ENCODE measurements around the gene EFCC1. TPM values are rescaled to one million over a fixed set of nuclear protein-coding genes. Genes with fewer than 3 reads are reported as not detected.

EFCC1 gene
- total RNA-seq, 2 donors from 2014 or later: 0.31 to 0.93 TPM

DNA sequence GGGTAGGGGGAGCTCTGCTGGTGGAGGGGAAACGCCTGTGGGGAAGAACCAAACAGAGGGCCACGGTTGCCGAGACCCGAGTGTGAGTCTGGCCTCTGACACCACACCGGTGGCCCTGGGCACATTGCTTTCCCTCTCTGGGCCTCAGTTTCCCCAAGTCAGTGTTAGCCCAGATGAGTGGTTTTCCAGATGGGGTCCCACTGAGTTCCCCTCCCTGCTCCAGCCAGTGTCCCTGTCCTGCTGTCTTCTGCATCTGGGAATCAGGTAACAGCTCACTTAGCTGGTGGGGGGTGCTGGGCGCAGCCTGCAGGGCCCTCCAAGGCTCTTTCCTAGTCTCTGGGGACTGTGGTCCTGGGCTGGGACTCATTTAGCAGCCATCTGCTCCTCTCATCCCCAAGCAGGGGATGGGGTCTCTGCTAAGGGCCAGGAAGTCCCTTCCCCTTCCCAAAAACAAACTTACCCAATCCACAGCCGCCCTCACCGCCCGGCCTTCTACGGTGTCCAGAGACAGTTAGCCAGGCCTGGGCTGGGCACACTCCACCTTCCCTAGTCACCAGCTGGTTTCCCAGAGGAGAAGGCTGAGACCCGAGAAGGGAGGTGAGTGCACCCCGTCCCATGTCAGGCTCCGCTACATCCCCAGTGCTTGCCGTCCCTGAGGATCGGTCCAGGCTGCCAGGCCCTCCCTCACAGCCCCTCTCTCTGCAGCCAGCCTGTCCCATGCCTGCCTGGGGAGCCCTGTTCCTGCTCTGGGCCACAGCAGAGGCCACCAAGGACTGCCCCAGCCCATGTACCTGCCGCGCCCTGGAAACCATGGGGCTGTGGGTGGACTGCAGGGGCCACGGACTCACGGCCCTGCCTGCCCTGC, 60.2 kb downstream of the EFCC1 start:
- Histone ChIP-seq H3K9ac (ENCODE audit: extremely low read depth, low read length, poor library complexity, severe bottlenecking) (no peak overlapping the region), H3K36me3 (ENCODE audit: control insufficient read depth, insufficient read depth, low read length) (no peaks in the 10 kb centered on the region), H3K9me3 (ENCODE audit: control insufficient read depth, low read length) (no peaks in the 10 kb centered on the region), H3K4me1 (ENCODE audit: control insufficient read depth, insufficient read depth, low read length) (peaks cover 3% of the 10 kb centered on the region), H3K27me3 (ENCODE audit: control insufficient read depth, insufficient read depth, low read length, poor library complexity, severe bottlenecking) (no peaks in the 10 kb centered on the region), H3K27ac (ENCODE audit: low read depth, low read length) (no peak overlapping the region), H3K4me3 (ENCODE audit: low read length) (no peak overlapping the region)
- DNase-seq: peak; percentile 45
- H3K4me3 Mint-ChIP-seq: no peak overlapping the region
- no peaks in the 10 kb centered on the region for H3K36me3 Mint-ChIP-seq (ENCODE audit: low read depth)
- TF ChIP-seq CTCF (conservative IDR thresholded peaks at IDR 0.05): no peak
- H3K4me1 Mint-ChIP-seq: peaks cover 15% of the 10 kb centered on the region
- H3K9me3 Mint-ChIP-seq: no peaks in the 10 kb centered on the region
- no peaks in the 10 kb centered on the region for H3K27me3 Mint-ChIP-seq (ENCODE audit: insufficient read depth)
- H3K27ac Mint-ChIP-seq: no peak overlapping the region
- WGBS, 2 experiments (ENCODE audit: insufficient coverage in 1 of 2, insufficient read length in 1 of 2): 87 to 90% methylated on average over 11 to 19 of the region's 19 CpGs

DNA sequence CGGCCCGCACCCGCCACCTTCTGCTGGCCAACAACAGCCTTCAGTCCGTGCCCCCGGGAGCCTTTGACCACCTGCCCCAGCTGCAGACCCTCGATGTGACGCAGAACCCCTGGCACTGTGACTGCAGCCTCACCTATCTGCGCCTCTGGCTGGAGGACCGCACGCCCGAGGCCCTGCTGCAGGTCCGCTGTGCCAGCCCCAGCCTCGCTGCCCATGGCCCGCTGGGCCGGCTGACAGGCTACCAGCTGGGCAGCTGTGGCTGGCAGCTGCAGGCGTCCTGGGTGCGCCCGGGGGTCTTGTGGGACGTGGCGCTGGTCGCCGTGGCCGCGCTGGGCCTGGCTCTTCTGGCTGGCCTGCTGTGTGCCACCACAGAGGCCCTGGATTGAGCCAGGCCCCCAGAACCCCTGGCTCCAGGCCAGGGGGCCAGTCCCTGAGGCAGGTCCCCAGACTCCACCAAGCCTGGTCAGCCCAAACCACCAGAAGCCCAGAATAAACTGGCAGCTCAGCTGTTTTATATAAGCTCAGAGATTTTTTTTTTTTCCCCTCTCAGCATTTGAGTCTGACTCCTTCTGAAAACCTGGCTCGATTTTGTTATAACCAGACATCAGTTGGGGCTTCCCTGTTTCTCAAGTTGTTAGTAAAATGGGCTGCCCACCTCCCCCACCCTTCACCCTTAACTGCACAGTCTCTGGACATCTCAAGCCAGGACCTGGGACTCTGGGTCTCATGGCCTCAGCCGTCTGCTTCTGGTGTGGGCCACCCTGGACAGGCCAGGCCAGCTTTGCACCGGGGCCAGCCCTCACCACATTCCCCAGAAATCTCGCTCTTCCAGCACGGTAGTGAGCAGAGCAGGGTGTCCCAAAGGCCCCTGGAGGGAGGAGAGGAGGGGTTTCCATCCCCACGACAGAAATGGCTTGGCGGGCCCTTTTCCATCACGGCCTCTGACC, 61.1 kb downstream of the EFCC1 start:
- Mint-ChIP-seq H3K27me3 (ENCODE audit: insufficient read depth) (no peaks in the 10 kb centered on the region), H3K4me3 (no peak overlapping the region), H3K36me3 (ENCODE audit: low read depth) (no peaks in the 10 kb centered on the region), H3K9me3 (no peaks in the 10 kb centered on the region), H3K27ac (peak overlapping the region; percentile 4), H3K4me1 (peaks cover 6% of the 10 kb centered on the region)
- no peak overlapping the region for H3K9ac ChIP-seq (ENCODE audit: extremely low read depth, low read length, poor library complexity, severe bottlenecking)
- H3K36me3 ChIP-seq (ENCODE audit: control insufficient read depth, insufficient read depth, low read length): no peaks in the 10 kb centered on the region
- peak; percentile 24 for DNase-seq
- no peaks in the 10 kb centered on the region for H3K4me1 ChIP-seq (ENCODE audit: control insufficient read depth, insufficient read depth, low read length)
- H3K9me3 ChIP-seq (ENCODE audit: control insufficient read depth, low read length): no peaks in the 10 kb centered on the region
- no peak overlapping the region for H3K27ac ChIP-seq (ENCODE audit: low read depth, low read length)
- WGBS, 2 experiments (ENCODE audit: insufficient coverage in 1 of 2, insufficient read length in 1 of 2): 94 to 96% methylated on average over 10 to 32 of the region's 32 CpGs
- no peak for TF ChIP-seq CTCF (conservative IDR thresholded peaks at IDR 0.05)
- H3K4me3 ChIP-seq (ENCODE audit: low read length): no peak overlapping the region
- H3K27me3 ChIP-seq (ENCODE audit: control insufficient read depth, insufficient read depth, low read length, poor library complexity, severe bottlenecking): no peaks in the 10 kb centered on the region

- 93 to 95% methylated on average over 9 to 10 of the region's 10 CpGs for WGBS, 2 experiments (ENCODE audit: insufficient coverage in 1 of 2, insufficient read length in 1 of 2)
- Mint-ChIP-seq H3K27me3 (ENCODE audit: insufficient read depth) (peaks cover 2% of the 10 kb centered on the region), H3K4me1 (peaks cover 6% of the 10 kb centered on the region)
Observed at GRCh38 chr3:129063091-129063640, 62.1 kb downstream of the EFCC1 start.

More at GRCh38 chr3:129063091-129063640, 62.1 kb downstream of the EFCC1 start:
- H3K4me1 ChIP-seq (ENCODE audit: control insufficient read depth, insufficient read depth, low read length): no peaks in the 10 kb centered on the region
- no peaks in the 10 kb centered on the region for H3K36me3 Mint-ChIP-seq (ENCODE audit: low read depth)
- DNase-seq: peak; percentile 35
- no peak overlapping the region for H3K4me3 ChIP-seq (ENCODE audit: low read length)
- TF ChIP-seq CTCF (conservative IDR thresholded peaks at IDR 0.05): no peak
- H3K9me3 ChIP-seq (ENCODE audit: control insufficient read depth, low read length): no peaks in the 10 kb centered on the region
- no peaks in the 10 kb centered on the region for H3K27me3 ChIP-seq (ENCODE audit: control insufficient read depth, insufficient read depth, low read length, poor library complexity, severe bottlenecking)
- H3K9me3 Mint-ChIP-seq: peaks cover 5% of the 10 kb centered on the region
- H3K36me3 ChIP-seq (ENCODE audit: control insufficient read depth, insufficient read depth, low read length): no peaks in the 10 kb centered on the region
- H3K9ac ChIP-seq (ENCODE audit: extremely low read depth, low read length, poor library complexity, severe bottlenecking): no peak overlapping the region
- no peak overlapping the region for H3K4me3 Mint-ChIP-seq
- H3K27ac Mint-ChIP-seq: peak overlapping the region; percentile 4
- H3K27ac ChIP-seq (ENCODE audit: low read depth, low read length): no peak overlapping the region

Measured in endodermal cell (in vitro differentiated cells).